Myocyte (in vitro differentiated cells): ENCODE data around the gene HINT1. TPM values are rescaled to one million over a fixed set of nuclear protein-coding genes. Genes with fewer than 3 reads are reported as not detected.
"Not testable (repeated sequence)": the region's sequence is repeated elsewhere in the genome, so short reads cannot be mapped to it uniquely, and the experiment has no call there.

ENCODE experiments used
- DNase-seq: peaks from one replicate; pipeline ENCODE4 v3.0.0-alpha.2; 2012; ENCODE audit warnings: low read depth
- polyA plus RNA-seq: library from polyadenylated mRNA; unstranded; fragments of >200 nt; gene quantifications from one replicate; pipeline ENCODE4 v1.2.1, GENCODE V29; 2012; ENCODE audit warnings: missing spikeins
- total RNA-seq: library from RNA; depleted of rRNA; stranded (reverse); fragments of >200 nt; gene quantifications from 2 replicates; pipeline ENCODE4 v1.2.3, GENCODE V29; 2014

HINT1 gene
- 269 and 287 TPM in 2 replicates for total RNA-seq
- 524 TPM for polyA plus RNA-seq

GRCh38 chr5:131165119-131165727 is at the start of gene HINT1:
HINT1 (minus strand) TSS chr5:131165256; CDS start chr5:131165205, 51 bp downstream.
- peak; percentile 93 for DNase-seq

GRCh38 chr5:131214609-131215227 is 49.7 kb upstream of the HINT1 start:
- no peak for DNase-seq

- no peak for DNase-seq
Observed at GRCh38 chr5:131212471-131213021, 47.5 kb upstream of the HINT1 start.

- DNase-seq, result no peak
Observed at GRCh38 chr5:131211669-131212068, 46.6 kb upstream of the HINT1 start.

GRCh38 chr5:131210151-131210510 is 45.1 kb upstream of the HINT1 start:
- no peak for DNase-seq

- no peak for DNase-seq
Observed at GRCh38 chr5:131209506-131210150, 44.6 kb upstream of the HINT1 start.

GRCh38 chr5:131209175-131209505 is 44.1 kb upstream of the HINT1 start:
- no peak for DNase-seq

- no peak for DNase-seq
Observed at GRCh38 chr5:131206772-131207171, 41.7 kb upstream of the HINT1 start.

GRCh38 chr5:131206061-131206460 is 41.0 kb upstream of the HINT1 start:
- DNase-seq, result no peak

- no peak for DNase-seq
Observed at GRCh38 chr5:131204964-131205363, 39.9 kb upstream of the HINT1 start.

GRCh38 chr5:131200560-131200959 is 35.5 kb upstream of the HINT1 start:
- no peak for DNase-seq

- peak; percentile 74 for DNase-seq
Observed at GRCh38 chr5:131198625-131199024, 33.6 kb upstream of the HINT1 start.

GRCh38 chr5:131196331-131196730 is 31.3 kb upstream of the HINT1 start:
- no peak for DNase-seq

- no peak for DNase-seq
Observed at GRCh38 chr5:131195696-131196095, 30.6 kb upstream of the HINT1 start.

- DNase-seq, result no peak
Observed at GRCh38 chr5:131194725-131195124, 29.7 kb upstream of the HINT1 start.

GRCh38 chr5:131193897-131194296 is 28.8 kb upstream of the HINT1 start:
- not testable (repeated sequence) for DNase-seq

- DNase-seq, result no peak
Observed at GRCh38 chr5:131193106-131193505, 28.1 kb upstream of the HINT1 start.

GRCh38 chr5:131186561-131187256 is 21.7 kb upstream of the HINT1 start:
- peak; percentile 23 for DNase-seq

- DNase-seq, result no peak
Observed at GRCh38 chr5:131185523-131186104, 20.6 kb upstream of the HINT1 start.

GRCh38 chr5:131182839-131183238 is 17.8 kb upstream of the HINT1 start:
- DNase-seq, result no peak

GRCh38 chr5:131180407-131180806 is 15.4 kb upstream of the HINT1 start:
- no peak for DNase-seq
